Smooth muscle cell (in vitro differentiated cells): ENCODE results near the gene SLC49A4. TPM values are rescaled to one million over a fixed set of nuclear protein-coding genes. Genes with fewer than 3 reads are reported as not detected.
A peak's percentile ranks its signal among the peaks of the same experiment; 100 is the strongest.

ENCODE experiments used
- DNase-seq: peaks from one replicate; lab custom pipeline; 2025; ENCODE audit not compliant: unreplicated experiment; lab: John Stamatoyannopoulos, UW
- H2AFZ ChIP-seq: fragments of 200-600 bp; sonication (generic); 2 replicates; pipeline ENCODE4 v1.6.0; 2016; ENCODE audit warnings: antibody characterized with exemption, low read depth, mild to moderate bottlenecking
- H3F3A ChIP-seq: fragments of 200-600 bp; sonication (generic); 2 replicates; pipeline ENCODE4 v1.6.0; 2017; ENCODE audit warnings: antibody characterized with exemption, low read depth
- H3K27ac ChIP-seq: fragments of 200-600 bp; sonication (generic); 2 replicates; pipeline ENCODE4 v1.5.1; 2016; ENCODE audit warnings: low read depth, mild to moderate bottlenecking
- H3K27me3 ChIP-seq: fragments of 200-600 bp; sonication (generic); 2 replicates; pipeline ENCODE4 v1.6.1; 2016; ENCODE audit warnings: low read depth, mild to moderate bottlenecking
- H3K36me3 ChIP-seq: fragments of 200-600 bp; sonication (generic); 2 replicates; pipeline ENCODE4 v1.5.1; 2016; ENCODE audit warnings: low read depth
- H3K4me1 ChIP-seq: fragments of 200-600 bp; sonication (generic); 2 replicates; pipeline ENCODE4 v1.5.1; 2016; ENCODE audit warnings: low read depth
- H3K4me2 ChIP-seq: fragments of 200-600 bp; sonication (generic); 2 replicates; pipeline ENCODE4 v1.6.0; 2016; ENCODE audit warnings: mild to moderate bottlenecking
- H3K4me3 ChIP-seq: fragments of 200-600 bp; sonication (generic); 2 replicates; pipeline ENCODE4 v1.5.1; 2016; ENCODE audit warnings: mild to moderate bottlenecking
- H3K79me2 ChIP-seq: fragments of 200-600 bp; sonication (generic); 2 replicates; pipeline ENCODE4 v1.6.0; 2016; ENCODE audit warnings: low read depth, mild to moderate bottlenecking
- H3K9ac ChIP-seq: fragments of 200-600 bp; sonication (generic); 2 replicates; pipeline ENCODE4 v1.6.0; 2016; ENCODE audit warnings: low read depth
- H3K9me3 ChIP-seq: fragments of 200-600 bp; sonication (generic); replicated peaks from 2 replicates; pipeline ENCODE4 v1.5.1; 2016; ENCODE audit warnings: low read depth
- H4K20me1 ChIP-seq: fragments of 200-600 bp; sonication (generic); 2 replicates; pipeline ENCODE4 v1.6.0; 2016; ENCODE audit warnings: low read depth
- CTCF ChIP-seq: fragments of 200-600 bp; sonication (generic); IDR thresholded peaks from 2 replicates; pipeline ENCODE4 v1.5.1; 2017; ENCODE audit warnings: borderline replicate concordance, mild to moderate bottlenecking, antibody characterized with exemption; ENCODE audit not compliant: insufficient read depth, poor library complexity, severe bottlenecking
- WGBS: methylation state at CpG from one replicate; pipeline ENCODE4 v1.1.7; 2016; ENCODE audit warnings: low lambda C conversion rate; 5-methylcytosine and 5-hydroxymethylcytosine counted together
- polyA plus RNA-seq: library from polyadenylated mRNA; unstranded; fragments of >200 nt; fragmentation: Nextera tagmentation; extraction: Ambion mirVana; gene quantifications from 2 replicates; pipeline ENCODE4 v1.2.1, GENCODE V29; 2016
- total RNA-seq: library from RNA; depleted of rRNA; stranded (reverse); fragments of >200 nt; gene quantifications from 2 replicates; pipeline ENCODE4 v1.2.3, GENCODE V29; 2014

Gene SLC49A4
- total and polyA plus RNA-seq, 2 experiments from 2014 or later = 7.8 to 19.5 TPM

- peak; percentile 58 for TF ChIP-seq CTCF
- DNase-seq = no peak
These were observed 39.9 kb upstream of the SLC49A4 start for GRCh38 chr3:122754929-122755328.

DNA sequence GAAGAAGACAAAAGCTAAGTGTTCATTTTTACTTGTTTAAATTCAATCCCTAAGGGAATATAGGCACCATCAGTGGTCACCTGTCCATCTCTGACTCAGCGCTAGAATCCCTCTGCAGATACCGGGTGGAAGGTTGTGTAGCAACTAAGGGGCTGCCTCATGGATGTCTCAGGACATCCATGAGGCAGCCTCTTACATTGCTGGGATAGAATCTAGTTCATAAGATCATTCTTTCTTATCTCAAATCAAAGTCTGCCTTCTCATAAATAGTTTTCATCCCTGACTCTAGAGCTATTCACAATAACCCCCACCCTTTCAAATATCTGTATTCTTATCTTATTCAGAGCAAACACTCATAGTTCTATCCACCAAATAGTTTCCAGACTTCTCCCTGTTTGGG is 39.4 kb upstream of the SLC49A4 start:
- no peaks in the 10 kb centered on the region for H3F3A ChIP-seq
- H3K36me3 ChIP-seq = no peaks in the 10 kb centered on the region
- no peak overlapping the region for H3K27ac ChIP-seq
- DNase-seq = no peak
- no peaks in the 10 kb centered on the region for H3K9me3 ChIP-seq
- no peak overlapping the region for H2AFZ ChIP-seq
- H3K9ac ChIP-seq = no peak overlapping the region
- no peak for TF ChIP-seq CTCF
- no peak overlapping the region for H3K4me2 ChIP-seq
- H3K27me3 ChIP-seq = no peaks in the 10 kb centered on the region
- no peak overlapping the region for H3K4me3 ChIP-seq
- no peaks in the 10 kb centered on the region for H4K20me1 ChIP-seq
- no peaks in the 10 kb centered on the region for H3K79me2 ChIP-seq
- 96% methylated on average over 2 of the region's 2 CpGs for WGBS
- peaks cover 2% of the 10 kb centered on the region for H3K4me1 ChIP-seq

More at GRCh38 chr3:122754929-122755328, 39.9 kb upstream of the SLC49A4 start:
- H3K36me3 ChIP-seq = no peaks in the 10 kb centered on the region
- H3K79me2 ChIP-seq = no peaks in the 10 kb centered on the region
- no peak overlapping the region for H3K27ac ChIP-seq
- no peaks in the 10 kb centered on the region for H3K27me3 ChIP-seq
- H3K9me3 ChIP-seq = no peaks in the 10 kb centered on the region
- H2AFZ ChIP-seq = no peak overlapping the region
- no peak overlapping the region for H3K4me2 ChIP-seq
- no peaks in the 10 kb centered on the region for H4K20me1 ChIP-seq
- no peak overlapping the region for H3K9ac ChIP-seq
- 80% methylated on average over 5 of the region's 5 CpGs for WGBS
- no peaks in the 10 kb centered on the region for H3F3A ChIP-seq
- no peaks in the 10 kb centered on the region for H3K4me1 ChIP-seq
- H3K4me3 ChIP-seq = no peak overlapping the region

DNA sequence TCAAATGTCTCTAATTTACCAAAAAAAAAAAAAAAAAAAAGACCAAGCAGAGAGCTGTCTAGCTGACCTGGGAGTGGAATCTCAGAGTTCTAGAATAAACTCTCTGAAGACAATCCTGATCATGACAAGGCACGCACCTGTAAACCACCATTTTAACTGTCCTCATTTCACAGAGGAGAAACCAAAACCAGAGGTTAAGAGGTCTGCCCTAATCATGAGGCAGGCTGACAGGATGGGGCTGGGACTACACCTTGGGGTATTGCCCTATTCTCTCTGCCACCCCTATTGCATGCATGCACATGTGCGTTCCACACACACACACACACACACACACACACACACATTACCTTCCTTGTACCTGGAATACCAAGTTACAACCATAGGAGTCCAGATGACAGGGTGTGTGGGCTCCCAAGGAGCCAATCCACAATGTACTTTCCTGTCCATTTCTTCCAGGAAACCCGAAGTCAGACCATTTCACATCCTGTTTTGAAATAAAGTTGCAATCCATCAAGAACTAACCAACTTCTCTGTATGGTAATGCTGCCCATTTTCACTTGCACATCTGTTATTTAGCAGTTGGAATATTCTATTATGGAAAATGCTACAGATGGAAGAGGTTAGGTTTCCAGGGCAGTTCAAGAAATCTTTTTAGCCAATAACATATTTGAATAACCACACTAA is 35.9 kb upstream of the SLC49A4 start:
- H3F3A ChIP-seq = no peaks in the 10 kb centered on the region
- no peaks in the 10 kb centered on the region for H3K27me3 ChIP-seq
- WGBS = 93% methylated on average over 3 of the region's 3 CpGs
- H2AFZ ChIP-seq = no peak overlapping the region
- H3K79me2 ChIP-seq = no peaks in the 10 kb centered on the region
- no peak for TF ChIP-seq CTCF
- no peaks in the 10 kb centered on the region for H3K36me3 ChIP-seq
- no peak for DNase-seq
- no peaks in the 10 kb centered on the region for H3K9me3 ChIP-seq
- H4K20me1 ChIP-seq = no peaks in the 10 kb centered on the region
- H3K9ac ChIP-seq = no peak overlapping the region
- H3K27ac ChIP-seq = no peak overlapping the region
- peaks cover 13% of the 10 kb centered on the region for H3K4me1 ChIP-seq
- no peak overlapping the region for H3K4me2 ChIP-seq
- no peak overlapping the region for H3K4me3 ChIP-seq
